NCI-H2227 (cell line): ENCODE measurements around the gene POLD1.

ENCODE experiments used
- DNase-seq: peaks from one replicate; lab custom pipeline; 2025; ENCODE audit not compliant: unreplicated experiment; lab: John Stamatoyannopoulos, UW

The POLD1 gene

DNA sequence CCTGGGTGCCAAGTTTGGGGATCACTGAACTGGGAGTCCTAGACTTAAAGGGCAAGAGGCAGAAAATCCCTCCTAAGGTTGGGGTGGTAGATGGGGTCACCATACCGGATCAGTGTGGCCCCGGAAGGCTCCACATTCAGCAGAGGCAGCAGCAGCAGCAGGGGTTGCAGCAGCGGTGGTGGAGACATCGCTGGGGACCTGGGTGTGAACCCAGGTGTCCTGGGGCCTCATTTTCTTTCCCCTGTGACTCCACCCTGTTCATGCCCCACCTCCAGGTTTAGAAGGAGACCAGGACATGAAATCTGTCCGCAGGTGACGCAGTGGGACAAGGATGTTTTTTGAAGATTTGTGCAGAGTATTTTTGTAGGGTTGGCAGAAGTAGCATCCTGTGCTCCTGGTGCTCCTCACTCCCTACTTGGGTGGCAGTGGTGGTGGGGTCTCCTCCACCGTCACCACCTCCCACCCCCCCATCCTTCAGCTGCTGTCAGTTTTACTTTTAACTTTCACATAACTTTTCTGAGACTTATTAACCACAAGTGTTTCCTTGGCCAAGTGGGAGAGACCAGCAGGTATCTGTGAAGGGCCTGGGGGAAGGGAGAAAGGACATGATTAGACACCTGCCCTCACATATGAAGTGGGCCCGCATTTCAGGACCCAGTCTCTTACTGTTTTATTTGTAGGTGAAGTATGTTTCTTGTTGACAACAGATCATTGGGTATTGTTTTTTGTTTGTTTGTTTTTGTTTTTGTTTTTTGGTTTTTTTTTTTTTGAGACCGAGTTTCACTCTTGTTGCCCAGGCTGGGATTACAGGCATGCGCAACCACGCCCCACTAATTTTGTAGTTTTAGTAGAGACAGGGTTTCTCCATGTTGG, 18.5 kb upstream of the POLD1 start, which contains the start of gene NAPSA:
Gene NAPSA, minus strand, starts transcription at position 206 of the 873 bp plus-strand sequence. Its CDS starts 18 bp downstream, at position 188.
- no peak for DNase-seq

DNA sequence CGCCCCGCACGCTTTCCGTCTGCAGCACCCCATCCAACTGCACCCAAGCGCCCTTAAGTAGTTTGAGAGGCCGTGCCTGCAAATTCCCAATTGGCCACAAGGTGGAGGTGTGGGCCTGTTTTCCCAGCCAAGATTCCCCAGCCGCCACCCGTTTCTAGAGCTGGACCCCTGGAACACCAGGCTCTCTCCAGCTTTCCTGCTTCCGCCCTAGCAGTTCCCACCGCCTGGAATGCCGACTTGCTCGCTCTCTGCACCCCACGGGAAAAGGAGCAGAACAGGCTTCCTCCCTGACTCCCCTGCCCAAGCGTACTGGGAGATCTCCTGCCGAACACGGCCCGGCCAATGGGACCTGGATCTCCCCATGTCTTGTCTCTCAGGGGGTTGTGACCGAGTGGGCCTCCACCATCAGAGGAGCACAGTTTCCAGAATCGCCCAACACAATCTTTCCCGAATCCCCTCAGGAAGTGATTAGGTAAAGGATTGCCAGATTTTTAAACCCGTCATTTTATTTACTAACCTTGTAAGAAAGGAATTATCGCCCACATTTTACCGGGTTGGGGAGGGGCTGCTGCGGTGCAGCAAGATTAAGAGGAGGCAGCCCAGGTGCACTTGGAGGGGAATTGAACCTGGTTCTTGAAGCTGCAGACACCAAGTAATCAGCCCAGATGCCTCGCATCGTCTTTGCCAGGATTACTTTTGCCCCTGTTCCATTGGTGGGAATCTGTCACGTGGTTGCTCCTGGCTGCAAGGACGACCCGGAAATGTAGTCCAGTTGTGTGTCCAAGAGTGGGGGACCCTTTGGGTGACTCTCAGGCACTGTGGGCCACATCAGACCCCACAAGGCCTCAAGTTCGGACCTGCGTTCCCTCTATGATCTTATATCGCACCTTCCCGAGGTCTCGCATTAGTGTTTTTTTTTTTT, 15.2 kb upstream of the POLD1 start:
- DNase-seq, result peak; percentile 87

- DNase-seq, result no peak
These were observed 12.2 kb upstream of the POLD1 start for GRCh38 chr19:50371914-50372475.

DNA sequence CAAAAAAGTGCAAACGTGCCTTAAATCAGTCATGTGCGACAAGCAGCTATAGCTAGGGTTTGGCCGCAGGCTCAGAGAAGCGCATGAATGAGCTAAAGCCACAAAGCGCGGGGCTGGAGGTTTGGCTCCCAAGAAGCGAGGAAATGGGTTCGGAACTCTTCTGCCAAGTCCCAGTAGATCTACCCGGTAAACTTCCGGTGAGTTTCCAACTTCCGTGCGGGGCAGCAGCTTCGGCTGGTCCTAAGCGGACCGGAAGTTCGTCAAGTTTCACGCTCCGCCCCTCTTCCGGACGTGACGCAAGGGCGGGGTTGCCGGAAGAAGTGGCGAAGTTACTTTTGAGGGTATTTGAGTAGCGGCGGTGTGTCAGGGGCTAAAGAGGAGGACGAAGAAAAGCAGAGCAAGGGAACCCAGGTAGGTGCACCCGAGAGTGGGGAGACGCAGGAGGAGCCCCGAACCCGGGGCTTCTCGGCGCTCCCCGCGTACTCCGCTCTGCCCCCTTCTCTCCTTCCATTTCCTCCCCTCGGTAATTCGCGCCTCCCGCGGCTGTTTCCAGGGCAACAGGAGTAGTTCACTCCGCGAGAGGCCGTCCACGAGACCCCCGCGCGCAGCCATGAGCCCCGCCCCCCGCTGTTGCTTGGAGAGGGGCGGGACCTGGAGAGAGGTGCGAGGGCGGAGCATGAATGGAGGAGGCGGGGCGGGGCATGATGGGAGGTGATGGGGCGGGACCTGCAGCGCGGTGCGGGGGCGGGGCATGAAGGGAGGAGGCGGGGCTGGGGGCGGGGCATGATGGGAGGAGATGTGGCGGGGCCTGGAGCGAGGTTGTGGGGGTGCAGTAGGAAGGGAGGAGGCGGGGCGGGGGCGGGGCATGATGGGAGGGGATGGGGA, 7.7 kb upstream of the POLD1 start, which contains the start of gene NR1H2:
Gene NR1H2, plus strand, starts transcription at position 292 of the 885 bp plus-strand sequence. CDS start 1,149 bp downstream, outside the sequence.
- peak; percentile 96 for DNase-seq

- peak; percentile 78 for DNase-seq
These were observed 7.1 kb upstream of the POLD1 start for GRCh38 chr19:50377051-50377461.

GRCh38 chr19:50377517-50377916, 6.6 kb upstream of the POLD1 start:
- no peak for DNase-seq

DNA sequence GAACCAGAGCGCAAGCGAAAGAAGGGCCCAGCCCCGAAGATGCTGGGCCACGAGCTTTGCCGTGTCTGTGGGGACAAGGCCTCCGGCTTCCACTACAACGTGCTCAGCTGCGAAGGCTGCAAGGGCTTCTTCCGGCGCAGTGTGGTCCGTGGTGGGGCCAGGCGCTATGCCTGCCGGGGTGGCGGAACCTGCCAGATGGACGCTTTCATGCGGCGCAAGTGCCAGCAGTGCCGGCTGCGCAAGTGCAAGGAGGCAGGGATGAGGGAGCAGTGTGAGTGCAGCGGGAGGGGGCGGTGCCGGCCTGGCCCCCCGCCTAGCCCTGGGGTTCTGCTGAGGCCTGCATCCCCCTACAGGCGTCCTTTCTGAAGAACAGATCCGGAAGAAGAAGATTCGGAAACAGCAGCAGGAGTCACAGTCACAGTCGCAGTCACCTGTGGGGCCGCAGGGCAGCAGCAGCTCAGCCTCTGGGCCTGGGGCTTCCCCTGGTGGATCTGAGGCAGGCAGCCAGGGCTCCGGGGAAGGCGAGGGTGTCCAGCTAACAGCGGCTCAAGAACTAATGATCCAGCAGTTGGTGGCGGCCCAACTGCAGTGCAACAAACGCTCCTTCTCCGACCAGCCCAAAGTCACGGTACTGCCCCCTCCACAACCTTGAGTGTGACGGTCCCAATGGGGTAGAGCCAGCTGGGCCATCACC, 5.8 kb upstream of the POLD1 start:
- no peak for DNase-seq

DNA sequence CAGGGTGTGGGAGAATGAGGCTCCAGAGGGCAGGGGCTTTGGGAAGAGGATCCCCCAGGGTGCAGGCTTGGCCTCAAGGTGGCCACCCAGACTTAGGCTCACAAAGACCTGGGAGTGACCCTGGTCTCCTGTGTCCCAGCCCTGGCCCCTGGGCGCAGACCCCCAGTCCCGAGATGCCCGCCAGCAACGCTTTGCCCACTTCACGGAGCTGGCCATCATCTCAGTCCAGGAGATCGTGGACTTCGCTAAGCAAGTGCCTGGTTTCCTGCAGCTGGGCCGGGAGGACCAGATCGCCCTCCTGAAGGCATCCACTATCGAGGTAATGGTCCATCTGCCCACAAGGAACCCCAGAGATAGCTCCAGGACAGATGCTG, 5.3 kb upstream of the POLD1 start:
- DNase-seq, result no peak

DNA sequence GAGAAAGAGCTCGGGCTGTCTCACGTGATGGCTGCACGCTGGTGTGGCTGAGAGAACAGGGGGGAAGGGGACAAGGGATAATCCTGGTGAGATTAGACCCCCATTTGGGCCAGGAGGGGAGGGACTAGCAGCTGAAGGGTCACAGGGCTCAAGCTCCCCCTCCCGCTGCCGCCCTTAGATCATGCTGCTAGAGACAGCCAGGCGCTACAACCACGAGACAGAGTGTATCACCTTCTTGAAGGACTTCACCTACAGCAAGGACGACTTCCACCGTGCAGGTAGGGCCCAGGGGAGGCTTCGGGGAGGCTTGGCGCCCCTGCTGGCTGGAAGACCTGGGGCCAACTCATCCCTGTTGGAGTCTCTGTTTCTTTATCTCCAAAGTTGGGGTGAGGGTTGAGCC, 4.5 kb upstream of the POLD1 start:
- no peak for DNase-seq

GRCh38 chr19:50380137-50380536, 4.0 kb upstream of the POLD1 start:
- no peak for DNase-seq

DNA sequence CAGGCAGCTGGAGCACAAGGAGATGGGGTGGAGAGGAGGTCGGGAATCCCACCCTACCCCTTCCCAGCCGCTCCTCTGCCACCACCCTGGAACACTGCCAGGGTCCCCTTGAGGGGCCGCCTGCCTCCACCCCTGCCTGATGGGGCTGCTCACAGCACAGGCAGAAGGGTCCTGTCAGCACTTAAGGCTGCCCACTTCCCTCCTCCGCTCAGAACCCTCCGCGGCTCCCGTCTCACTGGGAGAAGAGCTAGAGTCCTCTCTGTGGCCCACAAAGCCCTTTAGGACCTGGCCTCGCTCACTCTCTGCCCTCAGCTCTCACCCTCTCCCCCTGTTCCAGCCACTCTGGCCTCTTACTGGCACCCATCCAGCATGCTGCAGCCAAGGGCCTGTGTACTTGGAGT, 3.4 kb upstream of the POLD1 start:
- DNase-seq, result no peak

DNA sequence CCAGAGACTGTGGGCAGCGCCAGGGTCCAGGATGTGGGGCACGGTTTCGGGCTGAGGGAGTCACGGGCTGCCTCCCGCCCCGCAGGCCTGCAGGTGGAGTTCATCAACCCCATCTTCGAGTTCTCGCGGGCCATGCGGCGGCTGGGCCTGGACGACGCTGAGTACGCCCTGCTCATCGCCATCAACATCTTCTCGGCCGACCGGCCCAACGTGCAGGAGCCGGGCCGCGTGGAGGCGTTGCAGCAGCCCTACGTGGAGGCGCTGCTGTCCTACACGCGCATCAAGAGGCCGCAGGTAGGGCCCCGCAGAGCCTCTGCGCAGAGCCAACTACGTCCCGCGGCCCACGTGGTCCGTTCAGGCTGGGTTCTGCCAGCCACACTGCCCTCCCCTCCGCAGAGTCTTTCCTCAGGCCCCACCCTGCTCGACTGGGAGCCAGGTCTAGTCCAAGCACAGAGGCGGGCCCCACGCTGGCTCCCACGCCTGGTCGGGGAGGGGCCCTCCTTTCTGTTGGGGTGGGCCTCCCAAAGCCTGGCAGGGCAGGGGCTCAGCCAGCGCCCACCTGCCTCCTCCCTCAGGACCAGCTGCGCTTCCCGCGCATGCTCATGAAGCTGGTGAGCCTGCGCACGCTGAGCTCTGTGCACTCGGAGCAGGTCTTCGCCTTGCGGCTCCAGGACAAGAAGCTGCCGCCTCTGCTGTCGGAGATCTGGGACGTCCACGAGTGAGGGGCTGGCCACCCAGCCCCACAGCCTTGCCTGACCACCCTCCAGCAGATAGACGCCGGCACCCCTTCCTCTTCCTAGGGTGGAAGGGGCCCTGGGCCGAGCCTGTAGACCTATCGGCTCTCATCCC, 2.0 kb upstream of the POLD1 start:
- DNase-seq, result no peak

DNA sequence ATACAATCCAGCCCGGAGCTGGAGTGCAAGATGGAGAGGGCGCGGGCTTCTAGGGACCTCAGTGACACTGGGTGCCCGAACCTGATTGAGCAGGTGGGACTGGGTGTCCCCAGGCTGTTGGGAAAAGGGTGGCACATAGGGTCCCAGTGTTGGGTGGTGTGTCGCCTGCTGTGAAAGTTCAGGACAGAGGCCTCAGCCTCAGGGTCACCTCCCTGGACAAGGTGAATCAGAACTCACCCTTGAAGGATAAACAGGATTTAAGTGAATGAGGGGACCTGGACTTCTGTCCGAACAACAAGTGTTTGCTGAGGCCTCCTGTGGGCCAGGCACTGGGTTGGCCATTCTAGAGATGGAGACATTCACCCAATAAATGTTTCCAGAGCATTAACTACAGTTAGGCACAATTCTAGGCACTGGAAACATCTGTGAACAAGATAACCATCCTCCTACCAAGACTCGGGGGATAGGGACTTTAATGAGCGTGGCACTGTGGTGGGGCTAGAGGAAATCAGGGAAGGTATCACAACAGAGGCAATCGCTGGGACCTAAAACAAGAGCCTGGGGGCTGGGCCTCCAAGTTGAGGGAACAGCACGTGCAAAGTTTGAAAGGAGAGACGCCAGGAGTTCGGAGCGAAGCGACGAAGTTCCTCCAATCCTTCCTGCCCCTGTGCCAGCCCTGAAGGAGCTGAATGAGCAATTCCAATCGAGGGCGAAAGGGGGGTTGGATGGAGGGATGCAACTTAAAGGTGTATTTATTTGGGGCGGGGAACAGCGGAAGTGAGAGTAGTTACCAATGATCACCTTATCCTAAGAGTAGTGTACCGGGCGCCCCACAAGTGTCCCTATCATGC, 921 bp upstream of the POLD1 start:
- DNase-seq, result no peak

DNA sequence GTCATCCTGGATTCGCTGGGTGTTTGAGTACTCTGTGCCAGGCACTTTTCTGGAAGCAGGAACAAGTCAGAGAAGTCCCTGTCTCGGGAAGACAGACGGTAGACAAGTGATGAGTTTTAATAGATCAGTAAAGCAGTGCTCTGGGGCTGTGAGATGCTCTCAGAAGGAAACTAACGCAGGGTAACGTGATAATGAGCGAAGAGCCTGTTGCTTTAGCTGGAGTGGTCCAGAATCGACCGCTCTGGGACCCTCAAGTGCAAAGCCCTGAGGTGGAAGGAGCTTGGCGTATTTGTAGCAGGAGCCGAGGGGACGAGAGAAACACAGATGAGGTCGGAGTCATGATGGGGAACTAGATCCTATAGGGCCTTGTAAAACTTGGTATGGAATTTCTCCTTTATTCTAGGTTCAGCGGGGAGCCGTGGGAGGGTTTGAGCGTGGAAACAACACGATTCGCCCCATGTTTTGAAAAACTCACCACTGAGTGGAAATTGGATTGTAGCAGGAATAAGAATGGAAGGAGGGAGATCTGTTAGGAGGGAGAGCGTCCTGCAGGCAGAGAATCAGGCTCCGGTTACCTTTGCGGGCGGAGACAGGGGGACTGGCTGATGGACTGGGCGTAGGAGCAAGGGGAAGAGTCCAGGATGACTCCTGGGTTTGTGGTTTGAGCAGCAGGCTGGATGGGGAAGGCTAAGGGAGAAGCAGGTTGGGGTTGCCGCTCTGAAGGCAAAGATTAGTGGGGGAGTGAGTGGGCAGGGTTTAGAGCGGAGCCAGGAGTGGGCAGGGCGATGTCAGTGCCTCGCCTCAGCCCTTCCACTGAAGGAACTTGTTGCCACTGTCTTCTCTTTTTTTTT, 763 bp downstream of the POLD1 start:
- no peak for DNase-seq

- DNase-seq, result no peak
These were observed 3.2 kb downstream of the POLD1 start for GRCh38 chr19:50387176-50387867.

GRCh38 chr19:50387868-50388245, 3.7 kb downstream of the POLD1 start:
- DNase-seq, result no peak
